Globus pallidus (tissue), 1 donor: ENCODE results near the gene CLDN10.
A peak's percentile ranks its signal among the peaks of the same experiment; 100 is the strongest.
"Not testable (repeated sequence)": the region's sequence is repeated elsewhere in the genome, so short reads cannot be mapped to it uniquely, and the experiment has no call there.

ENCODE experiments used
- DNase-seq: peaks from one replicate; pipeline ENCODE4 v3.0.0-alpha.2; 2015; ENCODE audit warnings: low spot score

Gene CLDN10

GRCh38 chr13:95552539-95553441 is at the start of gene CLDN10:
CLDN10 (plus strand) TSS chr13:95552720; CDS start chr13:95552754, 34 bp downstream.
- no peak for DNase-seq

- no peak for DNase-seq
Measured at GRCh38 chr13:95503662-95504061, 48.9 kb upstream of the CLDN10 start.

GRCh38 chr13:95505265-95505664 is 47.3 kb upstream of the CLDN10 start:
- no peak for DNase-seq

GRCh38 chr13:95505986-95506385 is 46.5 kb upstream of the CLDN10 start:
- DNase-seq, result no peak

GRCh38 chr13:95507991-95508390 is 44.5 kb upstream of the CLDN10 start:
- no peak for DNase-seq

- DNase-seq, result no peak
Measured at GRCh38 chr13:95508996-95509395, 43.5 kb upstream of the CLDN10 start.

- DNase-seq, result no peak
Measured at GRCh38 chr13:95509521-95510310, 42.8 kb upstream of the CLDN10 start.

GRCh38 chr13:95510950-95511349 is 41.6 kb upstream of the CLDN10 start:
- no peak for DNase-seq

GRCh38 chr13:95512424-95512823 is 40.1 kb upstream of the CLDN10 start:
- no peak for DNase-seq

- DNase-seq, result no peak
Measured at GRCh38 chr13:95512957-95513356, 39.6 kb upstream of the CLDN10 start.

GRCh38 chr13:95515606-95516005 is 36.9 kb upstream of the CLDN10 start:
- DNase-seq, result not testable (repeated sequence)

- DNase-seq, result no peak
Measured at GRCh38 chr13:95516021-95516420, 36.5 kb upstream of the CLDN10 start.

- no peak for DNase-seq
Measured at GRCh38 chr13:95516492-95516891, 36.0 kb upstream of the CLDN10 start.

- DNase-seq, result no peak
Measured at GRCh38 chr13:95523598-95523997, 28.9 kb upstream of the CLDN10 start.

GRCh38 chr13:95524264-95524901 is 28.1 kb upstream of the CLDN10 start:
- DNase-seq, result no peak

GRCh38 chr13:95527955-95528354 is 24.6 kb upstream of the CLDN10 start:
- no peak for DNase-seq

- DNase-seq, result no peak
Measured at GRCh38 chr13:95530178-95530577, 22.3 kb upstream of the CLDN10 start.

GRCh38 chr13:95533545-95534160 is 18.9 kb upstream of the CLDN10 start:
- DNase-seq, result no peak

- DNase-seq, result no peak
Measured at GRCh38 chr13:95535243-95535642, 17.3 kb upstream of the CLDN10 start.

GRCh38 chr13:95536632-95537241 is 15.8 kb upstream of the CLDN10 start:
- DNase-seq, result no peak

- peak; percentile 46 for DNase-seq
Measured at GRCh38 chr13:95540888-95541287, 11.6 kb upstream of the CLDN10 start.

GRCh38 chr13:95541308-95541707 is 11.2 kb upstream of the CLDN10 start:
- DNase-seq, result no peak
